ENCODE measurements around the gene ZG16B. TPM values are rescaled to one million over a fixed set of nuclear protein-coding genes. Genes with fewer than 3 reads are reported as not detected.

ZG16B gene
- total and polyA plus RNA-seq, 2 donors (not counting 1 experiment from before 2014, with no cell fraction given), result not detected

DNA sequence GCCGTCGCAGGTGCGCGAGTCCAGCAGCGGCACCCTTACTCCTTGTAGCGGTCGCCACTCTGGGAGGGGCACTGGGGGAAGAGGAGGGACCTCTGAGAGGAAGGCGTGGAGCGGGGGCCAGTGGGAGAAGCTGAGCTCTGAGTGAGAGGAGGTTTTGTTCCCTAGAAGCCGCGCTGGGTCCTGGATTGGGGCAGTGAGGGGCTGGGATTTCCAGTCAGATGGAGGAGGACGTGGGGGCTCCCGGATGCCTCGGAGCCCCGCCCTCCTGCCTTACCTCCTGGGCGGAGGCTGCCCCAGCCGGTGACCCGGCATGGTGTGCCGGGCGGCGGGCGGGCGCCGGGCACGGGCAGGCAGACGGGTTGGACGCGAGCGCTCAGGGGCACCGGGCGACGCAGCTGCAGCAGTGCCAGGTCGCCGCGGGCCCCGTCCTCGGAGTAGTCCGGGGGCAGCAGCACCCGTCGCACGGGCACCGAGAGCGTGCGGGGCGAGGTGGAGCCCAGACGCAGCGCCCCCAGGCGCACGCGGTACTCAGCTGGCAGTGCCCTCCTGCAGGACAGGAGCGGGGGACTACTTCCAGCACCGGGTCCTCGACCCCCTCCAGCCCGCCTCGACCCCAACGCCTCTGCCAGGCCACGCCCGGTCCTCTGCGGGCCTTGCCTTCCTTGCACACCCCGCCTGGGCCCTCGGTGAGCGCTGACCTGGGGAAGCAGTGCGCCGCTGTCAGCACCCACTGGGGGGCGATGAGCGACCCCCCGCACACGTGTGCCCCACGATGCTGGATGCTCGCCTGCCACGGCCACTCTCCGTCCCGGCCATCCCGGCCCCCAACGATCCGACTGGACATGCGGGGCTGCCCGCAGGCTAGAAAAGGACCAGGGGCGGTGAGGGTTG is 44.8 kb upstream of the ZG16B start:
- Histone ChIP-seq H3K4me2 (replicated peaks; ENCODE audit: low read depth, low read length, poor library complexity, severe bottlenecking) (peak overlapping the region; percentile 89), H4K20me1 (ENCODE audit: control insufficient read depth, insufficient read depth, low read length, poor library complexity, severe bottlenecking) (no peaks in the 10 kb centered on the region), H2AFZ (ENCODE audit: insufficient read depth, low read depth, low read length, poor library complexity, severe bottlenecking) (peak overlapping the region; percentile 91), H3K27me3 (replicated peaks in 1 of 4; ENCODE audit: control extremely low read depth in 1 of 4, control insufficient read depth in 3 of 4, insufficient read depth in 4 of 4, low read length in 3 of 4) (peaks cover 0 to 41% (median 7%) of the 10 kb centered on the region in 4 experiments), H3K4me3 (ENCODE audit: control extremely low read depth in 1 of 5, extremely low read depth in 1 of 5, insufficient read depth in 1 of 5, low read depth in 2 of 5, low read length in 4 of 5) (peak overlapping the region in 4 of 5 experiments; percentile 28 to 54 (median 46)), H3K9me3 (ENCODE audit: control extremely low read depth in 1 of 3, control insufficient read depth in 2 of 3, insufficient read depth in 1 of 3, low read length in 2 of 3) (peaks cover 0 to 6% (median 0%) of the 10 kb centered on the region in 3 donors), H3K27ac (ENCODE audit: low read length in 2 of 2) (no peak overlapping the region), H3K9ac (ENCODE audit: low read length) (peak overlapping the region; percentile 57), H3K36me3 (replicated peaks in 1 of 2; ENCODE audit: control extremely low read depth in 1 of 2, control insufficient read depth in 1 of 2, extremely low read depth in 1 of 2, insufficient read depth in 2 of 2, low read length in 1 of 2) (no peaks in the 10 kb centered on the region), H3K79me2 (ENCODE audit: control insufficient read depth, insufficient read depth, low read length) (no peaks in the 10 kb centered on the region), H3K4me1 (ENCODE audit: control insufficient read depth in 2 of 2, insufficient read depth in 2 of 2, low read length in 2 of 2) (peaks cover 7 to 17% of the 10 kb centered on the region in 2 donors)
- no peak overlapping the region for H3K27ac Mint-ChIP-seq
- H3K4me3 Mint-ChIP-seq, result peak overlapping the region; percentile 85
- TF ChIP-seq EZH2 (IDR thresholded peaks at IDR 0.05; ENCODE audit: borderline replicate concordance, insufficient read depth, low read depth, low read length, poor library complexity, severe bottlenecking), result no peak
- 12% methylated on average over 79 of the region's 79 CpGs for WGBS (ENCODE audit: insufficient coverage)
- H3K4me1 Mint-ChIP-seq, result peaks cover 9% of the 10 kb centered on the region
- CTCF ChIA-PET, result interaction anchor here (0.6 to 0.7 kb wide), 2 partner anchors 83 to 155 kb away, joined by 3 read pairs; no protein-coding TSS in a partner anchor
- POLR2A ChIA-PET, result no interaction called here
- intact Hi-C loops (cut with micrococcal nuclease), result no loop called here
- peak; percentile 58 for DNase-seq
- H3K9me3 Mint-ChIP-seq (ENCODE audit: insufficient read depth), result no peaks in the 10 kb centered on the region
- peak; percentile 67 for ATAC-seq (ENCODE audit: low read depth)
- peaks cover 19% of the 10 kb centered on the region for H3K27me3 Mint-ChIP-seq

- Histone ChIP-seq H4K20me1 (ENCODE audit: control insufficient read depth, insufficient read depth, low read length, poor library complexity, severe bottlenecking) (no peaks in the 10 kb centered on the region), H3K79me2 (ENCODE audit: control insufficient read depth, insufficient read depth, low read length) (no peaks in the 10 kb centered on the region), H3K36me3 (replicated peaks in 1 of 2; ENCODE audit: control extremely low read depth in 1 of 2, control insufficient read depth in 1 of 2, extremely low read depth in 1 of 2, insufficient read depth in 2 of 2, low read length in 1 of 2) (no peaks in the 10 kb centered on the region), H3K4me3 (ENCODE audit: control extremely low read depth in 1 of 5, extremely low read depth in 1 of 5, insufficient read depth in 1 of 5, low read depth in 2 of 5, low read length in 4 of 5) (peak overlapping the region in 1 of 5 experiments; percentile 45), H3K9me3 (ENCODE audit: control extremely low read depth in 1 of 3, control insufficient read depth in 2 of 3, insufficient read depth in 1 of 3, low read length in 2 of 3) (peaks cover 0 to 6% (median 0%) of the 10 kb centered on the region in 3 donors), H3K9ac (ENCODE audit: low read length) (peak overlapping the region; percentile 57), H2AFZ (ENCODE audit: insufficient read depth, low read depth, low read length, poor library complexity, severe bottlenecking) (no peak overlapping the region), H3K4me2 (replicated peaks; ENCODE audit: low read depth, low read length, poor library complexity, severe bottlenecking) (peak overlapping the region; percentile 89), H3K27ac (ENCODE audit: low read length in 2 of 2) (no peak overlapping the region), H3K4me1 (ENCODE audit: control insufficient read depth in 2 of 2, insufficient read depth in 2 of 2, low read length in 2 of 2) (peaks cover 7 to 17% of the 10 kb centered on the region in 2 donors), H3K27me3 (replicated peaks in 1 of 4; ENCODE audit: control extremely low read depth in 1 of 4, control insufficient read depth in 3 of 4, insufficient read depth in 4 of 4, low read length in 3 of 4) (peaks cover 0 to 50% (median 9%) of the 10 kb centered on the region in 4 experiments)
- ChIA-PET CTCF (interaction anchor here (0.6 kb wide), 2 partner anchors 32 to 154 kb away, joined by 3 to 4 read pairs; no protein-coding TSS in a partner anchor), POLR2A (no interaction called here)
- DNase-seq (no peak), ATAC-seq (ENCODE audit: low read depth) (no peak)
- H3K4me1 Mint-ChIP-seq, result peaks cover 9% of the 10 kb centered on the region
- no peak overlapping the region for H3K27ac Mint-ChIP-seq
- TF ChIP-seq EZH2 (IDR thresholded peaks at IDR 0.05; ENCODE audit: borderline replicate concordance, insufficient read depth, low read depth, low read length, poor library complexity, severe bottlenecking), result no peak
- TF ChIP-seq, protein P1, sequence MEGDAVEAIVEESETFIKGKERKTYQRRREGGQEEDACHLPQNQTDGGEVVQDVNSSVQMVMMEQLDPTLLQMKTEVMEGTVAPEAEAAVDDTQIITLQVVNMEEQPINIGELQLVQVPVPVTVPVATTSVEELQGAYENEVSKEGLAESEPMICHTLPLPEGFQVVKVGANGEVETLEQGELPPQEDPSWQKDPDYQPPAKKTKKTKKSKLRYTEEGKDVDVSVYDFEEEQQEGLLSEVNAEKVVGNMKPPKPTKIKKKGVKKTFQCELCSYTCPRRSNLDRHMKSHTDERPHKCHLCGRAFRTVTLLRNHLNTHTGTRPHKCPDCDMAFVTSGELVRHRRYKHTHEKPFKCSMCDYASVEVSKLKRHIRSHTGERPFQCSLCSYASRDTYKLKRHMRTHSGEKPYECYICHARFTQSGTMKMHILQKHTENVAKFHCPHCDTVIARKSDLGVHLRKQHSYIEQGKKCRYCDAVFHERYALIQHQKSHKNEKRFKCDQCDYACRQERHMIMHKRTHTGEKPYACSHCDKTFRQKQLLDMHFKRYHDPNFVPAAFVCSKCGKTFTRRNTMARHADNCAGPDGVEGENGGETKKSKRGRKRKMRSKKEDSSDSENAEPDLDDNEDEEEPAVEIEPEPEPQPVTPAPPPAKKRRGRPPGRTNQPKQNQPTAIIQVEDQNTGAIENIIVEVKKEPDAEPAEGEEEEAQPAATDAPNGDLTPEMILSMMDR (IDR thresholded peaks at IDR 0.05), result no peak
- no peaks in the 10 kb centered on the region for H3K9me3 Mint-ChIP-seq (ENCODE audit: insufficient read depth)
- H3K4me3 Mint-ChIP-seq, result peak overlapping the region; percentile 44
- WGBS (ENCODE audit: insufficient coverage), result 60% methylated on average over 9 of the region's 15 CpGs
- intact Hi-C loops (cut with micrococcal nuclease), result no loop called here
- peaks cover 23% of the 10 kb centered on the region for H3K27me3 Mint-ChIP-seq
Measured at GRCh38 chr16:2786061-2786825, 43.9 kb upstream of the ZG16B start.
